HG02938 (cell line): Measurements from ENCODE around the gene LHX2.

ENCODE experiments used
- ATAC-seq: cut with Tn5 transposase; IDR thresholded peaks from one replicate; pipeline ENCODE4 v1.9.1; 2021; ENCODE audit warnings: mild to moderate bottlenecking, moderate library complexity; ENCODE audit not compliant: unreplicated experiment

The LHX2 gene

GRCh38 chr9:124052401-124052800, 40.8 kb downstream of the LHX2 start:
- no peak for ATAC-seq

GRCh38 chr9:124054582-124055227, 43.1 kb downstream of the LHX2 start:
- peak; percentile 98 for ATAC-seq

GRCh38 chr9:124060844-124061605, 49.5 kb downstream of the LHX2 start:
- ATAC-seq = no peak

- ATAC-seq = no peak
These were observed 50.6 kb downstream of the LHX2 start for GRCh38 chr9:124062172-124062571.

- ATAC-seq = no peak
These were observed 55.4 kb downstream of the LHX2 start for GRCh38 chr9:124066783-124067577.

GRCh38 chr9:124068251-124068650, 56.7 kb downstream of the LHX2 start:
- ATAC-seq = no peak

GRCh38 chr9:124074746-124075145, 63.2 kb downstream of the LHX2 start:
- no peak for ATAC-seq

GRCh38 chr9:124075761-124076160, 64.2 kb downstream of the LHX2 start:
- no peak for ATAC-seq

GRCh38 chr9:124077915-124078572, 66.5 kb downstream of the LHX2 start:
- ATAC-seq = no peak

- ATAC-seq = no peak
These were observed 67.1 kb downstream of the LHX2 start for GRCh38 chr9:124078641-124079040.

GRCh38 chr9:124079176-124079925, 67.8 kb downstream of the LHX2 start:
- no peak for ATAC-seq

- no peak for ATAC-seq
These were observed 71.1 kb downstream of the LHX2 start for GRCh38 chr9:124082622-124083021.
